Aorta (tissue), 5 donors: ENCODE results near the gene TTYH3. TPM values are rescaled to one million over a fixed set of nuclear protein-coding genes. Genes with fewer than 3 reads are reported as not detected.
"Not testable (repeated sequence)": the region's sequence is repeated elsewhere in the genome, so short reads cannot be mapped to it uniquely, and the experiment has no call there.

ENCODE experiments used
- ATAC-seq: fragments of 200-7000 bp; cut with Tn5 transposase; one replicate; pipeline ENCODE4 v1.9.1; 2022; ENCODE audit warnings: moderate library complexity; ENCODE audit not compliant: low FRiP score
- DNase-seq, 2 donors: peaks; one replicate each; pipeline ENCODE4 v3.0.0-alpha.2; 2020
- H3K27ac ChIP-seq, 2 donors: one replicate each; pipeline ENCODE4 v1.5.1; 2013; ENCODE audit warnings: low read length in 2 of 2, mild to moderate bottlenecking in 2 of 2, moderate library complexity in 2 of 2, control low read depth in 1 of 2, inconsistent platforms in 1 of 2, low read depth in 1 of 2
- H3K27me3 ChIP-seq, 2 donors: one replicate each; pipeline ENCODE4 v1.6.1; 2013; ENCODE audit warnings: control low read depth in 1 of 2, low read length in 1 of 2, mild to moderate bottlenecking in 1 of 2, moderate library complexity in 1 of 2; ENCODE audit not compliant: insufficient read depth in 2 of 2, control insufficient read depth in 1 of 2
- H3K36me3 ChIP-seq, 2 donors: one replicate each; pipeline ENCODE4 v1.6.1; 2013; ENCODE audit warnings: control low read depth in 1 of 2, low read length in 1 of 2, mild to moderate bottlenecking in 1 of 2; ENCODE audit not compliant: insufficient read depth in 2 of 2, control insufficient read depth in 1 of 2
- H3K4me1 ChIP-seq, 2 donors: one replicate each; pipeline ENCODE4 v1.6.1; 2013; ENCODE audit warnings: low read length in 2 of 2, control low read depth in 1 of 2, mild to moderate bottlenecking in 1 of 2, moderate library complexity in 1 of 2; ENCODE audit not compliant: insufficient read depth in 2 of 2, control insufficient read depth in 1 of 2
- H3K4me3 ChIP-seq, 2 donors: one replicate each; pipeline ENCODE4 v1.5.1; 2013; ENCODE audit warnings: low read length in 2 of 2, control low read depth in 1 of 2, mild to moderate bottlenecking in 1 of 2
- H3K9me3 ChIP-seq: one replicate; pipeline ENCODE4 v1.6.1; 2013; ENCODE audit warnings: mild to moderate bottlenecking, low read length; ENCODE audit not compliant: control insufficient read depth
- WGBS, 2 donors: extraction: QIAGEN DNeasy Blood & Tissue Kit; methylation state at CpG; one replicate each; pipeline ENCODE4 v1.1.7; 2013; 5-methylcytosine and 5-hydroxymethylcytosine counted together
- intact Hi-C, 2 donors: fragments of 100-400 bp; cut with DNase I; formaldehyde crosslinking; loops; one replicate each; pipeline versions ENCODE4 v1.14.2 to v1.15.0; 2022
- polyA plus RNA-seq, 2 donors: library from polyadenylated mRNA; stranded (reverse); fragments of 200-250 nt; gene quantifications; one replicate each; pipeline ENCODE4 v1.2.3, GENCODE V29; 2013
- total RNA-seq, 2 donors: library from RNA; stranded (reverse); fragmentation: NEBNext Ultra II Directional; extraction: Animal tissue kit (Norgen Biotek cat#: 25700); gene quantifications; one replicate each; pipeline ENCODE4 v1.2.1, GENCODE V29; 2021
- donor health status: healthy with polysubstance abuse.
- donor health status: Bipolar disorder and iron deficiency.
- donor health status: DM: no; HTN: no; CAD: no.
- donor health status: DM: no; HTN: no; CAD: no.
- donor health status: DM: yes; HTN: yes; CAD: no.

The TTYH3 gene
- total and polyA plus RNA-seq, 4 donors = 10.5 to 79.9 (median 36.9) TPM

DNA sequence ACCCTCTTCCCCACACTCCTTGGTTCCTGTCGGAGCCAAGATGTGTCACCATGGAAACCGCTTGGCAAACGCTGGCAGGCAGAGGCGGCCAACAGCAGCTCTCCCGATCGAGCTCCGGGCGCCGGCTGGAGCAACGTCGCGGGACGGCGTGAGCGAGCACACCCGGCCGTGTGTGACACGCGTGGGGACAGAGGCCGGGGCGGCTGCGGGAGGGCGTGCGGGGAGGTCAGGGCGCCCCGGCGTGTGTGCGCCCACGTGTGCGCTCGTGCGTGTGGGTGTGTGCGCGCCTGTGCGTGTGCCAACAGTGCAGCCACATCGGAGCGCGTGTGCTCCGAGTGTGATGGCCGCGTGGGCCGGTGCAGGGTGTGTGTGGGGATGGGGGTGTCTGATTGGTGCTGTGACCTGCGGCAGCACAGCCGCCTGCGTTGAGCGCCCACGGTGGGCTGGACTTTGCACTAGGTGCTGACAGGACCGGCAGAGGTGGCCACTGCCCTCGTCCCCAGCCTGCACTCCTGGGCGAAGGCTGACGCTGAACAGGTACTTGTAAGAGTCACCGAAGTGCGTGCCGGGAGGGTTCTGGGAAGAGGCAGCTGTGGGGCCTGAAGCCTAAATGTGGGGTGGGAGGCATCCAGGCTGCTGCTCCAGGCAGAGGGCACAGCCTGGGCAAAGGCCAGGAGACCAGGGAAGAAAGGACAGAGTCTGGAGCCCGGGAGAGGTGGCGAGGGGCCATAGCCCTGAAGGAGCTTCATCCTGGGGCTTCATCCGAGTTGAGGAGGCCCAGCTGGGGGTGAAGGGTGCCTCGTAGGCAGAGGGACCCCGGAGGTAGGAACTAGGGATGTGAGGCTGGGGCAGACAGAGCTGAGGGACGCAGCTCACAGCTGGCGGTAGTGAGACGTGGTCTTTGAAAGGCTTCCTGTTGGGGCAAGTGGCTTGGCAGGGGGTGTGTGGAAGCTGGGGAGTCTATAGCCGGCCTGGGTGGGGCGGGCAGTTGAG is 47.6 kb downstream of the TTYH3 start:
- not testable (repeated sequence) for H3K27ac ChIP-seq, H3K27me3 ChIP-seq, H3K36me3 ChIP-seq, ATAC-seq, H3K9me3 ChIP-seq, H3K4me3 ChIP-seq, H3K4me1 ChIP-seq, DNase-seq
- intact Hi-C loops = loop anchor here (5.0 kb wide), 2 partner anchors 107 to 227 kb away; no protein-coding TSS in a partner anchor
- 43 to 54% methylated on average over 51 to 64 of the region's 64 CpGs for whole genome bisulfite sequencing, 2 donors

DNA sequence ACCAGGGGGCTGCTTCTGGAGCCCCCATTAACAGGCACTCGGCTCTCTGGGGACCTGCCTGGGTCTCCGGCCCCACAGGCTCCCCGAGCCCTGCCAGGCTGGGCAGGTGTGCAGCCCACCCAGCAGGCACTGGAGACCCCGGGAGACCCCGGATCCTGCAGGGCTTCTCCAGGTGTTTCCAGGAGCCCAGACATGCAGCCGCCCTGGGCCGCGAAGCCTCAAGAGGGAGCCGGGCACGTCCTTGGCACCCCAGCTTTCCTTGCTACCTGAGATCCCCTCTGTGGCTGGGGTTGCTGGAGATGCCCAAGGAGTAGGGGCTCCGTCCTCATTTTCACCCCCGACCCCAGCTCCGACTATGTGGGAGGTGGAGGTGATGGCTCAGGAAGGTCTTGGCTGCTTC is 48.5 kb downstream of the TTYH3 start:
- DNase-seq = no peak
- no peak for ATAC-seq
- Histone ChIP-seq H3K9me3 (peaks cover under 1% of the 10 kb centered on the region), H3K27me3 (no peaks in the 10 kb centered on the region), H3K4me1 (no peaks in the 10 kb centered on the region), H3K27ac (no peak overlapping the region), H3K36me3 (no peaks in the 10 kb centered on the region), H3K4me3 (no peak overlapping the region)
- WGBS, 2 donors = 85 to 89% methylated on average over 13 of the region's 13 CpGs
- intact Hi-C loops = loop anchor here (5.0 kb wide), 2 partner anchors 108 to 228 kb away; no protein-coding TSS in a partner anchor

DNA sequence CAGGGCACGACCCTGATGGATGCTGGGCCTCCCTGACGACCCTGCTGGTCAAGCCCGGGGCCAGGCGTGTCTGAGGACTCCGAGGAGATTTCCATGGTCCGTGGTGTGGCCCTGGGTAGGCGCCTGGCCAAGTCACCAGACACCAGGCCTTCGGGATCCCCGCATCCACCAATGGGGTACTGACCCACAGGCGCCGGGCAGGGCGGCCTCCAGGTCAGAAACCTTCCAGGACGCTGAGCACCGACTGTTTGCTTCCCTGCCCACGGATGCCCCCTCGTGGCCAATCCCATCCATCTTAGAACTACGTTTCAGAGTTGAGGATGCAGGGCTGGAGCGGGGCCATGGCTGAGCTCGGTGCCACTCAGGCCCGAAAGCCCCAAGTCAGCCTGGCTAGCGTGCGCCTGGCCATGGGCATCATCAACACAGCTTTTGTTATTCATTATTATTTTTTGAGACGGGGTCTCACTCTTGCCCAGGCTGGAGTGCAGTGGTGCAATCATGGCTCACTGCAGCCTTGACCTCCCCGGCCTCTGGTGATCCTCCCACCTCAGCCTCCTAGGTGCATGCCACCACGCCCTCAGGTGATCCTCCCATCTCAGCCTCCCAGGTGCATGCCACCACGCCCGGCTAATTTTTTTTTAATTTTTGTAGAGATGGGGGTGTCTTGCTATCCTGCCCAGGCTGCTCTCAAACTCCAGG is 49.2 kb downstream of the TTYH3 start:
- Histone ChIP-seq H3K27me3 (no peaks in the 10 kb centered on the region), H3K27ac (no peak overlapping the region), H3K4me3 (no peak overlapping the region), H3K36me3 (no peaks in the 10 kb centered on the region), H3K9me3 (no peaks in the 10 kb centered on the region), H3K4me1 (no peaks in the 10 kb centered on the region)
- DNase-seq (peak; percentile 88 to 95), ATAC-seq (peak; percentile 74)
- WGBS, 2 donors = 36 to 37% methylated on average over 27 of the region's 27 CpGs
- intact Hi-C loops = loop anchor here (1.0 to 5.0 kb wide), 3 partner anchors 109 to 229 kb away; no protein-coding TSS in a partner anchor

DNA sequence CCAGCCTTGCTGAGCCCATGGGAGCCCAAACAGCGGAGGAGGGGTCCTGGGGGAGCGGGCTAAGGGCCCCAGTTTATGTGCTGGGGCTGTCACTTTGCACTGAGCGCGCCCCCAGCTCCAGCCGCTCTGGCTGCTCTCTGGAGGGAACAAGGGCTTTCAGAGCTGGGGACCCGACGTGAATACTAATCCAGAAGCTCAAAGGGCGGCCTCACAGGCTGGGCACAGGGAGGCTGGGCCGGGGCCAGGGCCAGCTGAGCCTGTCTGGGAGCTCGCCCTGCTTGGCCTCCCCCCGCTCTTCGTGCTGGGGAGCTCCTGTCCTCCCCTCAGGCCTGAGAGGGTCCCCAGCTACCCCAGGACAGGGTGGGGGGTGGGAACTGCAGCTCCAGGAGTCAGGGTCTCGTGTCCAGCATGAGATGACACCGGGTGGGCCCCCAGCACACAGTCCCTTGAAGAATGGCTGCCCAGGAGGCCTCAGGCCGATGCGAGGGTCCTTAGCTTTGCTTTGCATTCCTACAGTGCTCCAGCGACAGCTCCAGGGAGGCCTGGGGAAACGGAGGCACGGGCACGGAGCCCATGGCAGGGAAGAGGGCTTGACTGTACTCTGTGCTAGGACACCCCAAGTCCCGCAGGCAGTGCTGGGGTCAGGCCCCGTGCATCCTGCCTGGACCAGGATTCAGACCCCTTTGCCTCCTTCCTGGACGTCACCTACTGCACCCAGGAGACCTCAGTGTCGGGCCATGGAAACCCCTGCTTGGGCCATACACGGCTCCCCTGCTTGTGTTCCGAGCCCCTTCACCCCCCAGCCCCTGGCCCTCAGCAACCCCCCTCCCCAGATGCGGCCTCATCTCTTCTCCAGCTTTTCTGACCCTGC is 50.4 kb downstream of the TTYH3 start:
- Histone ChIP-seq H3K36me3 (no peaks in the 10 kb centered on the region), H3K4me3 (no peak overlapping the region), H3K4me1 (no peaks in the 10 kb centered on the region), H3K27ac (no peak overlapping the region), H3K9me3 (no peaks in the 10 kb centered on the region), H3K27me3 (no peaks in the 10 kb centered on the region)
- intact Hi-C loops = loop anchor here (1.0 to 5.0 kb wide), 3 partner anchors 110 to 230 kb away; no protein-coding TSS in a partner anchor
- 89 to 90% methylated on average over 26 to 27 of the region's 27 CpGs for WGBS, 2 donors
- DNase-seq = no peak
- ATAC-seq = no peak

GRCh38 chr7:2684501-2684900 is 52.7 kb downstream of the TTYH3 start:
- ATAC-seq = no peak
- H3K27me3 ChIP-seq = no peaks in the 10 kb centered on the region
- H3K4me1 ChIP-seq = no peaks in the 10 kb centered on the region
- H3K27ac ChIP-seq = no peak overlapping the region
- DNase-seq = no peak
- no peak overlapping the region for H3K4me3 ChIP-seq
- 94 to 95% methylated on average over 10 to 11 of the region's 11 CpGs for WGBS, 2 donors
- intact Hi-C loops = loop anchor here (5.0 kb wide), 2 partner anchors 112 to 232 kb away; no protein-coding TSS in a partner anchor
- no peaks in the 10 kb centered on the region for H3K36me3 ChIP-seq
- no peaks in the 10 kb centered on the region for H3K9me3 ChIP-seq

DNA sequence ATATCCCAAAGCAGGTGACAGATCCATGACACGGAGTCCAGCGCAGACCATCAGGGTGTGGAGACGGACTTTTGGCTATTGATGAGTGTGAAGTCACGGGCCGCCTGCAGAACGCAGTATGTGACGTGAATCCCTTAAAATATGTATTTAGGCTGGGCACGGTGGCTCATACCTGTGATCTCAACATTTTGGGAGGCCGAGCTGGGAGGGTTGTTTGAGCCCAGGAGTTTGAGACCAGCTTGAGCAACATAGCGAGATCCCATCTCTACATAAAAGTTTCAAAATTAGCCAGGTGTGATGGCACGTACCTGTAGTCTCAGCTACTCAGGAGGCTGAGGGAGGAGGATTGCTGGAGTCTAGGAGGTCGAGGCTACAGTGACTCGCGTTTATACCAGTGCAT is 54.3 kb downstream of the TTYH3 start:
- WGBS, 2 donors = 95 to 97% methylated on average over 14 of the region's 14 CpGs
- Histone ChIP-seq H3K4me1 (no peaks in the 10 kb centered on the region), H3K36me3 (no peaks in the 10 kb centered on the region), H3K27ac (no peak overlapping the region), H3K4me3 (no peak overlapping the region), H3K9me3 (no peaks in the 10 kb centered on the region), H3K27me3 (no peaks in the 10 kb centered on the region)
- intact Hi-C loops = no loop called here
- DNase-seq (no peak), ATAC-seq (no peak)

DNA sequence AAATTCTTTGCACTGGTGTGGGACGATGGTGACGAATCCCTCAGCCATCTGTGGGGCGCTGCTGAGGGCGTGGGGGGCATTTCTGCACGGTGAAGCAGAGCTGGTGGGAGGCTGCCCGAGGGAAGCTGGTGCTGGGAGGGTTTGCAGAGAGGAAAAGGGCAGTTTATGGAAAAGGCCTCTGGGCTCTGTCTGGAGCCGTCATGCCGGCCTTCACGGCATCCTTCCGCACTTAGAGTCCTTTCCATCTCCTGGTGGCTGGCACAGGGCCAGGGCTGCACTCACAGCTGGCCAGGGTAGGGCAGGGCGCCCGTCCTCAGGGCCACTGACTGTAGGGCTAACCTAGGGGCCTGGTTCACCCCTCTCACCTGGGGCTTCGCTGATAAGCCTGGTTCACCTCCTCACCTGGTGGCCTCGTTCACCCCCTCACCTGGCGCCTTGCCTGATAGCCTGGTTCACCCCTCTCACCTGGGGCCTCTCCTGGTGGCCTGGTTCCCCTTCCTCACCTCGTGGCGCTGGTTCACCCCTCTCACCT is 55.6 kb downstream of the TTYH3 start:
- Histone ChIP-seq H3K36me3 (no peaks in the 10 kb centered on the region), H3K9me3 (no peaks in the 10 kb centered on the region), H3K4me1 (no peaks in the 10 kb centered on the region), H3K27me3 (no peaks in the 10 kb centered on the region), H3K4me3 (no peak overlapping the region), H3K27ac (no peak overlapping the region)
- WGBS, 2 donors = 41 to 44% methylated on average over 17 of the region's 17 CpGs
- intact Hi-C loops = no loop called here
- no peak for ATAC-seq
- no peak for DNase-seq

- no peaks in the 10 kb centered on the region for H3K27me3 ChIP-seq
- ATAC-seq = peak; percentile 13
- no peaks in the 10 kb centered on the region for H3K9me3 ChIP-seq
- no peaks in the 10 kb centered on the region for H3K4me1 ChIP-seq
- WGBS, 2 donors = 4 to 6% methylated on average over 18 to 41 of the region's 41 CpGs
- no peak for DNase-seq
- no peaks in the 10 kb centered on the region for H3K36me3 ChIP-seq
- H3K27ac ChIP-seq = no peak within 1 kb of the TSS
- H3K4me3 ChIP-seq = peak within 1 kb of the TSS in 1 of 2 donors; percentile 22
- intact Hi-C loops = no loop called here
These were observed 56.1 kb downstream of the TTYH3 start, which contains the start of gene AMZ1 for GRCh38 chr7:2687881-2688318. Gene AMZ1, plus strand, starts transcription at chr7:2688202. Its CDS starts 12,250 bp downstream, at chr7:2700452.
